Colonic mucosa (tissue), 4 donors: ENCODE measurements around the gene LAMC1. TPM values are rescaled to one million over a fixed set of nuclear protein-coding genes. Genes with fewer than 3 reads are reported as not detected.

Experiments
- DNase-seq: peaks from one replicate; pipeline ENCODE4 v3.0.0-alpha.2; 2020
- H3K27ac ChIP-seq: fragments of 200-600 bp; one replicate; pipeline ENCODE4 v1.8.0; 2021
- H3K27me3 ChIP-seq: fragments of 200-600 bp; one replicate; pipeline ENCODE4 v1.8.0; 2021
- H3K36me3 ChIP-seq: fragments of 200-600 bp; one replicate; pipeline ENCODE4 v1.8.0; 2021
- H3K4me1 ChIP-seq: fragments of 200-600 bp; one replicate; pipeline ENCODE4 v1.8.0; 2021; ENCODE audit warnings: mild to moderate bottlenecking
- H3K4me3 ChIP-seq: fragments of 200-600 bp; one replicate; pipeline ENCODE4 v1.8.0; 2021
- H3K9ac ChIP-seq, 2 donors: one replicate each; pipeline ENCODE4 v1.7.0; 2013; ENCODE audit warnings: control low read depth in 2 of 2, low read depth in 2 of 2, low read length in 2 of 2
- H3K9me3 ChIP-seq: fragments of 200-600 bp; one replicate; pipeline ENCODE4 v1.8.0; 2021
- CTCF ChIP-seq: fragments of 200-600 bp; IDR thresholded peaks from one replicate; pipeline ENCODE4 v1.8.0; 2022; ENCODE audit warnings: antibody characterized with exemption, mild to moderate bottlenecking
- intact Hi-C: fragments of 100-400 bp; cut with DNase I; formaldehyde crosslinking; loops from one replicate; pipeline ENCODE4 v1.14.1; 2022
- total RNA-seq, 2 donors: library from RNA; stranded (reverse); fragmentation: NEBNext Ultra II Directional in 1 of 2; extraction: Animal tissue kit (Norgen Biotek cat#: 25700) in 1 of 2; gene quantifications; one replicate each; pipeline ENCODE4 v1.2.1, GENCODE V29; 2021
- donor health status: healthy.
- donor health status: DM: no; HTN: no; CAD: no.
- donor health status: DM: no; HTN: no; CAD: no.

The LAMC1 gene
- total RNA-seq, 2 donors from 2014 or later: 28.0 to 54.6 TPM

GRCh38 chr1:183101081-183101480 lies 77.9 kb downstream of the LAMC1 start:
- no peak overlapping the region for H3K9ac ChIP-seq
- TF ChIP-seq CTCF: no peak
- no peak overlapping the region for H3K4me3 ChIP-seq
- no peak for DNase-seq
- intact Hi-C loops: no loop called here
- no peaks in the 10 kb centered on the region for H3K27me3 ChIP-seq
- H3K36me3 ChIP-seq: no peaks in the 10 kb centered on the region
- H3K9me3 ChIP-seq: no peaks in the 10 kb centered on the region
- H3K27ac ChIP-seq: no peak overlapping the region
- no peaks in the 10 kb centered on the region for H3K4me1 ChIP-seq

- Histone ChIP-seq H3K9ac (no peak overlapping the region), H3K27ac (peak overlapping the region; percentile 32), H3K4me3 (no peak overlapping the region), H3K27me3 (no peaks in the 10 kb centered on the region), H3K4me1 (no peaks in the 10 kb centered on the region), H3K36me3 (no peaks in the 10 kb centered on the region), H3K9me3 (no peaks in the 10 kb centered on the region)
- intact Hi-C loops: no loop called here
- TF ChIP-seq CTCF: no peak
- DNase-seq: no peak
Measured at GRCh38 chr1:183101841-183102276, 78.6 kb downstream of the LAMC1 start.

- Histone ChIP-seq H3K9ac (no peak overlapping the region), H3K27me3 (no peaks in the 10 kb centered on the region), H3K36me3 (no peaks in the 10 kb centered on the region), H3K4me1 (no peaks in the 10 kb centered on the region), H3K4me3 (no peak overlapping the region), H3K27ac (no peak overlapping the region), H3K9me3 (no peaks in the 10 kb centered on the region)
- intact Hi-C loops: no loop called here
- TF ChIP-seq CTCF: no peak
- no peak for DNase-seq
Measured at GRCh38 chr1:183103147-183103546, 79.9 kb downstream of the LAMC1 start.

GRCh38 chr1:183103577-183103976 lies 80.4 kb downstream of the LAMC1 start:
- H3K9me3 ChIP-seq: no peaks in the 10 kb centered on the region
- no peak overlapping the region for H3K27ac ChIP-seq
- no peaks in the 10 kb centered on the region for H3K27me3 ChIP-seq
- intact Hi-C loops: no loop called here
- H3K4me1 ChIP-seq: no peaks in the 10 kb centered on the region
- H3K36me3 ChIP-seq: no peaks in the 10 kb centered on the region
- TF ChIP-seq CTCF: no peak
- H3K4me3 ChIP-seq: no peak overlapping the region
- no peak for DNase-seq
- H3K9ac ChIP-seq: no peak overlapping the region

- no peak overlapping the region for H3K9ac ChIP-seq
- no peaks in the 10 kb centered on the region for H3K27me3 ChIP-seq
- DNase-seq: no peak
- intact Hi-C loops: no loop called here
- no peaks in the 10 kb centered on the region for H3K4me1 ChIP-seq
- H3K36me3 ChIP-seq: no peaks in the 10 kb centered on the region
- TF ChIP-seq CTCF: no peak
- no peak overlapping the region for H3K27ac ChIP-seq
- H3K4me3 ChIP-seq: no peak overlapping the region
- no peaks in the 10 kb centered on the region for H3K9me3 ChIP-seq
Measured at GRCh38 chr1:183105449-183105848, 82.2 kb downstream of the LAMC1 start.

GRCh38 chr1:183106166-183106565 lies 82.9 kb downstream of the LAMC1 start:
- Histone ChIP-seq H3K4me3 (no peak overlapping the region), H3K9ac (no peak overlapping the region), H3K27me3 (no peaks in the 10 kb centered on the region), H3K9me3 (no peaks in the 10 kb centered on the region), H3K36me3 (no peaks in the 10 kb centered on the region), H3K27ac (no peak overlapping the region), H3K4me1 (no peaks in the 10 kb centered on the region)
- intact Hi-C loops: no loop called here
- no peak for DNase-seq
- no peak for TF ChIP-seq CTCF
